ENCODE data around the gene TMEM117. TPM values are rescaled to one million over a fixed set of nuclear protein-coding genes. Genes with fewer than 3 reads are reported as not detected.

Gene TMEM117
- total RNA-seq, 1 donor from 2014 or later, result 22.1 TPM

DNA sequence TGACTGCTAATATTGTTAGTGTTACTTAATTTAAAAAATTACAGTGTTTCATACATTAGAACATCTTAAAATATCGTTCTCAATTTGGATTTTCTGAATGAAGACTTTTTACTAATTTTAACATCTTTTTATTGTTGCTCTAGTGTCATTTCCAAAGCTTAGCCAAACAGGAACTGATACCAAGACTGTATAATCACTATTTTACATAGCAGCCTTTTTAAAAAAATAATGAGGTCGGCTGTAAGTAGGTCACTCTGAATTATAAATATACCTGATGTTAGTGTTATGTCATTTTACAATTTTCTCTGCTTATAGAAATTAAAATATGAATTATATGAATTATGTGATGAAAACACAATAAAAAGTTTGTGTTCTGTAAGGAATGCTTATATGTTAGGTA is 321.5 kb downstream of the TMEM117 start:
- Histone ChIP-seq H3K27ac (no peak overlapping the region), H3K4me1 (no peaks in the 10 kb centered on the region), H3K27me3 (no peaks in the 10 kb centered on the region), H3K9me3 (no peaks in the 10 kb centered on the region), H3K36me3 (no peaks in the 10 kb centered on the region), H3K4me3 (no peak overlapping the region)
- TF ChIP-seq, protein P1, sequence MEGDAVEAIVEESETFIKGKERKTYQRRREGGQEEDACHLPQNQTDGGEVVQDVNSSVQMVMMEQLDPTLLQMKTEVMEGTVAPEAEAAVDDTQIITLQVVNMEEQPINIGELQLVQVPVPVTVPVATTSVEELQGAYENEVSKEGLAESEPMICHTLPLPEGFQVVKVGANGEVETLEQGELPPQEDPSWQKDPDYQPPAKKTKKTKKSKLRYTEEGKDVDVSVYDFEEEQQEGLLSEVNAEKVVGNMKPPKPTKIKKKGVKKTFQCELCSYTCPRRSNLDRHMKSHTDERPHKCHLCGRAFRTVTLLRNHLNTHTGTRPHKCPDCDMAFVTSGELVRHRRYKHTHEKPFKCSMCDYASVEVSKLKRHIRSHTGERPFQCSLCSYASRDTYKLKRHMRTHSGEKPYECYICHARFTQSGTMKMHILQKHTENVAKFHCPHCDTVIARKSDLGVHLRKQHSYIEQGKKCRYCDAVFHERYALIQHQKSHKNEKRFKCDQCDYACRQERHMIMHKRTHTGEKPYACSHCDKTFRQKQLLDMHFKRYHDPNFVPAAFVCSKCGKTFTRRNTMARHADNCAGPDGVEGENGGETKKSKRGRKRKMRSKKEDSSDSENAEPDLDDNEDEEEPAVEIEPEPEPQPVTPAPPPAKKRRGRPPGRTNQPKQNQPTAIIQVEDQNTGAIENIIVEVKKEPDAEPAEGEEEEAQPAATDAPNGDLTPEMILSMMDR (IDR thresholded peaks at IDR 0.05), result no peak
- no peak for TF ChIP-seq POLR2A (IDR thresholded peaks at IDR 0.05)
- TF ChIP-seq POLR2AphosphoS5 (IDR thresholded peaks at IDR 0.05; ENCODE audit: insufficient read depth in 1 of 2, low read depth in 1 of 2), result no peak
- intact Hi-C loops (cut with DNase I), result no loop called here
- no peak for DNase-seq (ENCODE audit: extremely low spot score in 2 of 2)

DNA sequence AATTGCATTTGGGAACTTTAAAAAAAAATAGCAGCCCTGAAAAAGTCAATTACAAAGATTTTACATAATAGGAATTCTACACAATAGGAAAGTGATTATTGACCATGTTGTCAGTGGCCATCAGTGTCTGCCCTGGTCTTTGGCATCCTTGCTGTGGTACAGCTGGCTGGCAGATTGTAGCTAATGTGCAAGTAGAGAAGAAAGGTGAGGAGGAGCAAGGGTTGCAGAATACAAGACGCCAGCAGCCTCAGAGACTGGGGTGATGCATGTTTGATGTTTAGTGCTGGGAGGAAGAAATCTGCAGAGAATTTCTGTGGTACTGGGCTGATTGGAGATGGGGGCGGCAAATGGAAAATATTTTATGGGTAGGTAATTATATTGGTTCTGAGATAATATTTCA is 322.9 kb downstream of the TMEM117 start:
- H3K36me3 ChIP-seq, result no peaks in the 10 kb centered on the region
- intact Hi-C loops (cut with DNase I), result no loop called here
- H3K4me3 ChIP-seq, result no peak overlapping the region
- TF ChIP-seq, protein P1 (IDR thresholded peaks at IDR 0.05), result no peak
- TF ChIP-seq POLR2A (IDR thresholded peaks at IDR 0.05) (no peak), POLR2AphosphoS5 (IDR thresholded peaks at IDR 0.05; ENCODE audit: insufficient read depth in 1 of 2, low read depth in 1 of 2) (no peak)
- H3K27ac ChIP-seq, result no peak overlapping the region
- no peaks in the 10 kb centered on the region for H3K27me3 ChIP-seq
- H3K9me3 ChIP-seq, result no peaks in the 10 kb centered on the region
- no peaks in the 10 kb centered on the region for H3K4me1 ChIP-seq
- no peak for DNase-seq (ENCODE audit: extremely low spot score in 2 of 2)

DNA sequence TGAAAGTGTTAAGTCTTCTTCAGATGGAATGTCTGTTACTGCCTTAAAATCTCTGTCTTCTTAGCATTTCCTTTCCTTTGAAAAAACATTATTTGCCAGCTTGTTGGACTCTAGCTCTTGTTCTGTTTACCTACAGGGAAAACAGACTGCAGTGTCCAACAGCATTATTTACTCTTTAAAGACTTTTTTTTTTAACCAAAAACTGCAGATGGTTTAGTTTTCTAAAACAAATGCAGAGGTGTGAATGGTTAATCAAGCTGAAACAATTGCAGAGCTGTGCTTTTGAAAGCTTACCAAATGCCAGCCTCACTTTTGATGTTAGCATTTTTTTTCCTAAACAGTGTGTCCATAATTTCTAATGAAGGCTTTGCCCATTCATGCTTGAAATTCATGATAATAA is 323.3 kb downstream of the TMEM117 start:
- TF ChIP-seq POLR2A (IDR thresholded peaks at IDR 0.05) (no peak), POLR2AphosphoS5 (IDR thresholded peaks at IDR 0.05; ENCODE audit: insufficient read depth in 1 of 2, low read depth in 1 of 2) (no peak)
- TF ChIP-seq, protein P1 (IDR thresholded peaks at IDR 0.05), result no peak
- intact Hi-C loops (cut with DNase I), result no loop called here
- DNase-seq (ENCODE audit: extremely low spot score in 2 of 2), result no peak

DNA sequence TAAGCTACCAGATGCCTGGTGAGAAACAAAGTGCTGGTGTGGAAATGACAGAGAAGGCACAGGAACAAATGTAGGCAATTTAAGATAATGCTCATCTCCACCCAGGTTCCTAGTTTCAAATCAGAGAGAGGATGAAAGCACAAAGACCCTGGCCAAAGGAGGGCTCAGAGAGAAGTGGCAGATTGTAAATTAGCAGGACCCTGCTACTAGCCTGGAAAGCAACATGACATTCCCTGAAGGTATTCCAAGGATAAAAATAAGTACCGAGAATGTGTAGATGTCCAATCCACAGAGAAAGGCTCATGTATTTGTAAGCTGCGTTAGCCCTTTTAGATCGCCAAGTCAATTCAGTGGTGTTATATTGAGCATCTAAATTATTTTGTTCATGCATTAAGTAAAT is 324.0 kb downstream of the TMEM117 start:
- no peaks in the 10 kb centered on the region for H3K36me3 ChIP-seq
- H3K4me1 ChIP-seq, result no peaks in the 10 kb centered on the region
- no peaks in the 10 kb centered on the region for H3K27me3 ChIP-seq
- H3K9me3 ChIP-seq, result no peaks in the 10 kb centered on the region
- DNase-seq (ENCODE audit: extremely low spot score in 2 of 2), result no peak
- no peak overlapping the region for H3K27ac ChIP-seq
- TF ChIP-seq POLR2AphosphoS5 (IDR thresholded peaks at IDR 0.05; ENCODE audit: insufficient read depth in 1 of 2, low read depth in 1 of 2) (no peak), POLR2A (IDR thresholded peaks at IDR 0.05) (no peak)
- TF ChIP-seq, protein P1 (IDR thresholded peaks at IDR 0.05), result no peak
- intact Hi-C loops (cut with DNase I), result no loop called here
- no peak overlapping the region for H3K4me3 ChIP-seq

More for the DNA sequence above, 323.3 kb downstream of the TMEM117 start:
- no peaks in the 10 kb centered on the region for H3K36me3 ChIP-seq
- H3K27ac ChIP-seq, result no peak overlapping the region
- H3K9me3 ChIP-seq, result no peaks in the 10 kb centered on the region
- H3K4me1 ChIP-seq, result no peaks in the 10 kb centered on the region
- no peaks in the 10 kb centered on the region for H3K27me3 ChIP-seq
- H3K4me3 ChIP-seq, result no peak overlapping the region

DNA sequence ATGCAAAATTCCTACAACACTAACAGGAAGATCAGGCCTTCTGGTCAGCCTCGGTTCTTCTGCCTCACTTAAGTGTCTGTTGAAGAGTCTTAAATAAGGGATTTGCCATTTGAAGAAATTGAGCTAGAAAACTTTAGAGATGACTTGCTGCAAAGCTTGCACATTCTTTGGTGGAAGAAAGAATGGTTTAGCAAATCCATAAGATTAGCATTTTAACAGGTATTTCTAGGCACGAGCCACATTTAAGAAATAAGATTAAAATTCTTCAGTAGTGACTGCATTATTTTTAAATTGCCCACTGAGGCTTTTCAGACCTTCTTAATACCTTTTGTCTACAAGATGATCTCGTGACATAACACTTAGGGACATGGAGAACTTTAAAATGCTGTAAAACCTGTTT is 327.1 kb downstream of the TMEM117 start:
- intact Hi-C loops (cut with DNase I), result no loop called here
- Histone ChIP-seq H3K27me3 (no peaks in the 10 kb centered on the region), H3K4me3 (no peak overlapping the region), H3K4me1 (no peaks in the 10 kb centered on the region), H3K9me3 (no peaks in the 10 kb centered on the region), H3K36me3 (no peaks in the 10 kb centered on the region), H3K27ac (no peak overlapping the region)
- no peak for DNase-seq (ENCODE audit: extremely low spot score in 2 of 2)
- TF ChIP-seq, protein P1 (IDR thresholded peaks at IDR 0.05), result no peak
- no peak for TF ChIP-seq POLR2AphosphoS5 (IDR thresholded peaks at IDR 0.05; ENCODE audit: insufficient read depth in 1 of 2, low read depth in 1 of 2)
- TF ChIP-seq POLR2A (IDR thresholded peaks at IDR 0.05), result no peak
